Skeletal muscle tissue (tissue), 4 donors: ENCODE results near the gene B4GALNT4. TPM values are rescaled to one million over a fixed set of nuclear protein-coding genes. Genes with fewer than 3 reads are reported as not detected.

Experiments used
- H3K27ac ChIP-seq: one replicate; pipeline ENCODE4 v1.7.0; 2013; ENCODE audit warnings: mild to moderate bottlenecking, low read depth, low read length, inconsistent platforms
- H3K27me3 ChIP-seq, 3 donors: one replicate each; pipeline ENCODE4 v1.7.0; 2013; ENCODE audit warnings: low read length in 3 of 3; ENCODE audit not compliant: control insufficient read depth in 3 of 3, insufficient read depth in 3 of 3
- H3K36me3 ChIP-seq, 3 donors: one replicate each; pipeline ENCODE4 v1.7.0; 2013; ENCODE audit warnings: low read length in 3 of 3; ENCODE audit not compliant: control insufficient read depth in 3 of 3, insufficient read depth in 3 of 3
- H3K4me1 ChIP-seq, 3 donors: one replicate each; pipeline ENCODE4 v1.7.0; 2013; ENCODE audit warnings: low read length in 3 of 3, mild to moderate bottlenecking in 3 of 3; ENCODE audit not compliant: control insufficient read depth in 3 of 3, insufficient read depth in 3 of 3
- H3K4me3 ChIP-seq, 3 donors: one replicate each; pipeline ENCODE4 v1.7.0; 2013; ENCODE audit warnings: low read length in 3 of 3
- H3K9ac ChIP-seq, 3 donors: one replicate each; pipeline ENCODE4 v1.7.0; 2013; ENCODE audit warnings: low read length in 3 of 3, mild to moderate bottlenecking in 3 of 3, moderate library complexity in 2 of 3, low read depth in 1 of 3
- H3K9me3 ChIP-seq, 3 donors: one replicate each; pipeline ENCODE4 v1.7.0; 2013; ENCODE audit warnings: low read length in 3 of 3; ENCODE audit not compliant: control insufficient read depth in 3 of 3
- total RNA-seq: library from RNA; depleted of rRNA; stranded (reverse); fragments of >200 nt; gene quantifications from one replicate; pipeline ENCODE4 v1.2.3, GENCODE V29; 2014
- donor health status: Osteomylitis.

The B4GALNT4 gene
- total RNA-seq, 1 donor from 2014 or later, result 5.2 TPM

- Histone ChIP-seq H3K9ac (peak overlapping the region; percentile 8 to 51 (median 10)), H3K4me3 (peak overlapping the region in 1 of 3 donors; percentile 14)
Observed at GRCh38 chr11:335779-336658, 33.3 kb upstream of the B4GALNT4 start.

GRCh38 chr11:336659-337198 is 32.6 kb upstream of the B4GALNT4 start:
- Histone ChIP-seq H3K4me3 (peak overlapping the region in 1 of 3 donors; percentile 14), H3K27me3 (peaks cover 0 to 5% (median 2%) of the 10 kb centered on the region in 3 donors), H3K36me3 (no peaks in the 10 kb centered on the region), H3K27ac (peak overlapping the region; percentile 79), H3K9ac (peak overlapping the region in 1 of 3 donors; percentile 10), H3K9me3 (peaks cover 0 to 2% (median 0%) of the 10 kb centered on the region in 3 donors), H3K4me1 (peaks cover 10 to 19% (median 17%) of the 10 kb centered on the region in 3 donors)

More at GRCh38 chr11:335779-336658, 33.3 kb upstream of the B4GALNT4 start:
- peaks cover 10 to 19% (median 17%) of the 10 kb centered on the region in 3 donors for H3K4me1 ChIP-seq
- peak overlapping the region; percentile 79 for H3K27ac ChIP-seq
- peaks cover 0 to 2% (median 0%) of the 10 kb centered on the region in 3 donors for H3K9me3 ChIP-seq
- peaks cover 0 to 8% (median 2%) of the 10 kb centered on the region in 3 donors for H3K27me3 ChIP-seq
- H3K36me3 ChIP-seq, result no peaks in the 10 kb centered on the region

GRCh38 chr11:337711-338110 is 31.6 kb upstream of the B4GALNT4 start:
- peaks cover 10 to 19% (median 17%) of the 10 kb centered on the region in 3 donors for H3K4me1 ChIP-seq

GRCh38 chr11:339963-340362 is 29.3 kb upstream of the B4GALNT4 start:
- peaks cover 10 to 17% (median 16%) of the 10 kb centered on the region in 3 donors for H3K4me1 ChIP-seq
- H3K27ac ChIP-seq, result no peak overlapping the region
- no peaks in the 10 kb centered on the region for H3K27me3 ChIP-seq
- no peaks in the 10 kb centered on the region for H3K9me3 ChIP-seq
- H3K4me3 ChIP-seq, result no peak overlapping the region
- no peak overlapping the region for H3K9ac ChIP-seq
- no peaks in the 10 kb centered on the region for H3K36me3 ChIP-seq

More at GRCh38 chr11:337711-338110, 31.6 kb upstream of the B4GALNT4 start:
- Histone ChIP-seq H3K27me3 (peaks cover 0 to 5% (median under 1%) of the 10 kb centered on the region in 3 donors), H3K4me3 (no peak overlapping the region), H3K36me3 (no peaks in the 10 kb centered on the region), H3K9ac (no peak overlapping the region), H3K9me3 (peaks cover 0 to 2% (median 0%) of the 10 kb centered on the region in 3 donors), H3K27ac (no peak overlapping the region)

- Histone ChIP-seq H3K9me3 (no peaks in the 10 kb centered on the region), H3K4me3 (no peak overlapping the region), H3K9ac (no peak overlapping the region), H3K36me3 (no peaks in the 10 kb centered on the region), H3K27ac (no peak overlapping the region), H3K4me1 (peaks cover 6 to 11% (median 10%) of the 10 kb centered on the region in 3 donors), H3K27me3 (peaks cover 0 to under 1% (median 0%) of the 10 kb centered on the region in 3 donors)
Observed at GRCh38 chr11:340539-341512, 28.5 kb upstream of the B4GALNT4 start.

- no peak overlapping the region for H3K4me3 ChIP-seq
Observed at GRCh38 chr11:342328-342727, 27.0 kb upstream of the B4GALNT4 start.

GRCh38 chr11:344836-345578 is 24.3 kb upstream of the B4GALNT4 start:
- Histone ChIP-seq H3K36me3 (no peaks in the 10 kb centered on the region), H3K27me3 (peaks cover 0 to 3% (median 2%) of the 10 kb centered on the region in 3 donors), H3K4me1 (no peaks in the 10 kb centered on the region), H3K9ac (no peak overlapping the region), H3K9me3 (no peaks in the 10 kb centered on the region), H3K4me3 (no peak overlapping the region), H3K27ac (no peak overlapping the region)

More at GRCh38 chr11:342328-342727, 27.0 kb upstream of the B4GALNT4 start:
- Histone ChIP-seq H3K4me1 (no peaks in the 10 kb centered on the region), H3K27ac (no peak overlapping the region), H3K27me3 (peaks cover 0 to 2% (median 0%) of the 10 kb centered on the region in 3 donors), H3K9ac (no peak overlapping the region), H3K36me3 (no peaks in the 10 kb centered on the region), H3K9me3 (no peaks in the 10 kb centered on the region)

GRCh38 chr11:346529-346928 is 22.8 kb upstream of the B4GALNT4 start:
- Histone ChIP-seq H3K9ac (no peak overlapping the region), H3K4me1 (peaks cover 3 to 4% (median 4%) of the 10 kb centered on the region in 3 donors), H3K27me3 (peaks cover 0 to 11% (median 2%) of the 10 kb centered on the region in 3 donors), H3K36me3 (no peaks in the 10 kb centered on the region), H3K4me3 (no peak overlapping the region), H3K9me3 (no peaks in the 10 kb centered on the region), H3K27ac (no peak overlapping the region)
